GM12878 (cell line): ENCODE data around the gene ADGRV1.

Source experiments
- NFYA ChIP-seq: IDR thresholded peaks from 2 replicates; pipeline ENCODE4 v1.6.1; 2011; ENCODE audit warnings: low read depth, mild to moderate bottlenecking, low read length, improper control_type of control experiment, borderline replicate concordance
- POLR2AphosphoS5 ChIP-seq: IDR thresholded peaks from 2 replicates; pipeline ENCODE4 v1.6.1; 2011; ENCODE audit warnings: mild to moderate bottlenecking, low read length, inconsistent platforms
- RELB ChIP-seq: fragments of 450-650 bp; IDR thresholded peaks from 2 replicates; pipeline ENCODE4 v1.6.1; 2017; ENCODE audit warnings: low read depth, mild to moderate bottlenecking, moderate library complexity
- USF2 ChIP-seq: IDR thresholded peaks from 2 replicates; pipeline ENCODE4 v1.6.1; 2011; ENCODE audit warnings: low read depth, low read length, improper control_type of control experiment, borderline replicate concordance

GRCh38 chr5:90930062-90930461, 371.5 kb downstream of the ADGRV1 start:
- TF ChIP-seq POLR2AphosphoS5 (no peak), RELB (no peak), NFYA (no peak), USF2 (no peak)
